HepG2 (cell line): ENCODE data around the gene PSMB3. TPM values are rescaled to one million over a fixed set of nuclear protein-coding genes. Genes with fewer than 3 reads are reported as not detected.

Experiments
- ETV5 ChIP-seq: IDR thresholded peaks from 2 replicates; pipeline ENCODE4 v1.6.1; 2018; ENCODE audit warnings: missing biosample characterization, missing genetic modification reagents, inconsistent platforms, borderline replicate concordance
- EZH2 ChIP-seq: conservative IDR thresholded peaks from 2 replicates; pipeline ENCODE4 v1.6.1; 2012; ENCODE audit warnings: mild to moderate bottlenecking, low read depth, low read length, moderate library complexity
- MAFF ChIP-seq: IDR thresholded peaks from 2 replicates; pipeline ENCODE4 v1.6.1; 2011; ENCODE audit warnings: low read depth, low read length, improper control_type of control experiment
- MBD4 ChIP-seq: IDR thresholded peaks from 2 replicates; pipeline ENCODE4 v1.6.1; 2012; ENCODE audit warnings: low read length, inconsistent platforms, borderline replicate concordance
- SAP130 ChIP-seq: IDR thresholded peaks from 2 replicates; pipeline ENCODE4 v1.6.1; 2016; ENCODE audit warnings: low read depth
- SCMH1 ChIP-seq: sonication (generic); formaldehyde crosslinking; IDR thresholded peaks from 2 replicates; pipeline ENCODE4 v1.9.0; 2021; ENCODE audit warnings: missing genetic modification reagents, mild to moderate bottlenecking, borderline replicate concordance
- SNAPC2 ChIP-seq: sonication (generic); formaldehyde crosslinking; IDR thresholded peaks from 2 replicates; pipeline ENCODE4 v1.8.1; 2022; ENCODE audit warnings: mild to moderate bottlenecking, missing genetic modification reagents
- SP5 ChIP-seq: IDR thresholded peaks from 2 replicates; pipeline ENCODE4 v1.6.1; 2016; ENCODE audit warnings: low read depth, borderline replicate concordance
- TOPORS ChIP-seq: sonication (generic); formaldehyde crosslinking; IDR thresholded peaks from 2 replicates; pipeline ENCODE4 v1.8.0; 2023; ENCODE audit warnings: mild to moderate bottlenecking, missing genetic modification reagents
- ZBTB3 ChIP-seq: sonication (generic); formaldehyde crosslinking; IDR thresholded peaks from 2 replicates; pipeline ENCODE4 v1.4.0; 2020; ENCODE audit warnings: low read depth, mild to moderate bottlenecking, moderate library complexity, missing genetic modification reagents, borderline replicate concordance
- ZNF260 ChIP-seq: sonication (generic); formaldehyde crosslinking; IDR thresholded peaks from 2 replicates; pipeline ENCODE4 v1.4.0; 2020; ENCODE audit warnings: missing genetic modification reagents, low read depth, mild to moderate bottlenecking, borderline replicate concordance
- ZNF550 ChIP-seq: sonication (generic); formaldehyde crosslinking; IDR thresholded peaks from 2 replicates; pipeline ENCODE4 v1.4.0; 2020; ENCODE audit warnings: mild to moderate bottlenecking, missing genetic modification reagents, borderline replicate concordance
- ZNF749 ChIP-seq: sonication (generic); formaldehyde crosslinking; IDR thresholded peaks from 2 replicates; pipeline ENCODE4 v1.8.0; 2022; ENCODE audit warnings: mild to moderate bottlenecking, missing genetic modification reagents, moderate library complexity, borderline replicate concordance
- ZNF761 ChIP-seq: sonication (generic); formaldehyde crosslinking; conservative IDR thresholded peaks from 2 replicates; pipeline ENCODE4 v1.4.0; 2020; ENCODE audit warnings: mild to moderate bottlenecking, missing genetic modification reagents
- ZNF772 ChIP-seq: sonication (generic); formaldehyde crosslinking; IDR thresholded peaks from 2 replicates; pipeline ENCODE4 v1.5.0; 2020; ENCODE audit warnings: mild to moderate bottlenecking, missing genetic modification reagents
- polyA plus RNA-seq, 8 experiments: library from polyadenylated mRNA; depleted of rRNA in 3 of 8; stranded (reverse) in 7 of 8; unstranded in 1 of 8; fragments of >200 nt; fragmentation: Illumina TruSeq in 4 of 8; extraction: Trizol in 4 of 8; gene quantifications; 2 replicates each; pipeline versions ENCODE4 v1.2.1 to v1.2.3, GENCODE V29; 2011 to 2016; ENCODE audit warnings: low read depth in 4 of 8, missing spikeins in 1 of 8, mixed read lengths in 1 of 8; ENCODE audit not compliant: insufficient read depth in 1 of 8
- total RNA-seq, 5 experiments: library from RNA; depleted of rRNA; stranded (reverse); fragments of >200 nt; fragmentation: Illumina TruSeq; extraction: Trizol; gene quantifications; 2 replicates each; pipeline ENCODE4 v1.2.3, GENCODE V29; 2016; ENCODE audit warnings: low read depth in 1 of 5
- TF ChIP-seq, protein P1 (sequence below): sonication (generic); formaldehyde crosslinking; IDR thresholded peaks from 2 replicates; pipeline ENCODE4 v1.9.0; 2022; ENCODE audit warnings: missing genetic modification reagents, mild to moderate bottlenecking, borderline replicate concordance
- TF ChIP-seq, protein P2 (sequence below): sonication (generic); formaldehyde crosslinking; IDR thresholded peaks from 2 replicates; pipeline ENCODE4 v1.5.1; 2020; ENCODE audit warnings: missing genetic modification reagents, mild to moderate bottlenecking, borderline replicate concordance
- TF ChIP-seq, protein P3 (sequence below): sonication (generic); formaldehyde crosslinking; IDR thresholded peaks from 2 replicates; pipeline ENCODE4 v1.5.0; 2020; ENCODE audit warnings: missing genetic modification reagents
- TF ChIP-seq, protein P4 (sequence below): sonication (generic); formaldehyde crosslinking; IDR thresholded peaks from 2 replicates; pipeline ENCODE4 v1.4.0; 2020; ENCODE audit warnings: missing genetic modification reagents, borderline replicate concordance
- TF ChIP-seq, protein P5 (sequence below): IDR thresholded peaks from 2 replicates; pipeline ENCODE4 v1.6.1; 2016; ENCODE audit warnings: low read depth, control low read depth

PSMB3 gene
- total and polyA plus RNA-seq, 2 of the 13 experiments (the other 11 are each of a cell fraction or from before 2014, with no cell fraction given) = 366 to 517 TPM

- TF ChIP-seq, protein P1, sequence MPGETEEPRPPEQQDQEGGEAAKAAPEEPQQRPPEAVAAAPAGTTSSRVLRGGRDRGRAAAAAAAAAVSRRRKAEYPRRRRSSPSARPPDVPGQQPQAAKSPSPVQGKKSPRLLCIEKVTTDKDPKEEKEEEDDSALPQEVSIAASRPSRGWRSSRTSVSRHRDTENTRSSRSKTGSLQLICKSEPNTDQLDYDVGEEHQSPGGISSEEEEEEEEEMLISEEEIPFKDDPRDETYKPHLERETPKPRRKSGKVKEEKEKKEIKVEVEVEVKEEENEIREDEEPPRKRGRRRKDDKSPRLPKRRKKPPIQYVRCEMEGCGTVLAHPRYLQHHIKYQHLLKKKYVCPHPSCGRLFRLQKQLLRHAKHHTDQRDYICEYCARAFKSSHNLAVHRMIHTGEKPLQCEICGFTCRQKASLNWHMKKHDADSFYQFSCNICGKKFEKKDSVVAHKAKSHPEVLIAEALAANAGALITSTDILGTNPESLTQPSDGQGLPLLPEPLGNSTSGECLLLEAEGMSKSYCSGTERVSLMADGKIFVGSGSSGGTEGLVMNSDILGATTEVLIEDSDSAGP (CRISPR knock-in tag) = peak; percentile 90
- TF ChIP-seq, protein P2, sequence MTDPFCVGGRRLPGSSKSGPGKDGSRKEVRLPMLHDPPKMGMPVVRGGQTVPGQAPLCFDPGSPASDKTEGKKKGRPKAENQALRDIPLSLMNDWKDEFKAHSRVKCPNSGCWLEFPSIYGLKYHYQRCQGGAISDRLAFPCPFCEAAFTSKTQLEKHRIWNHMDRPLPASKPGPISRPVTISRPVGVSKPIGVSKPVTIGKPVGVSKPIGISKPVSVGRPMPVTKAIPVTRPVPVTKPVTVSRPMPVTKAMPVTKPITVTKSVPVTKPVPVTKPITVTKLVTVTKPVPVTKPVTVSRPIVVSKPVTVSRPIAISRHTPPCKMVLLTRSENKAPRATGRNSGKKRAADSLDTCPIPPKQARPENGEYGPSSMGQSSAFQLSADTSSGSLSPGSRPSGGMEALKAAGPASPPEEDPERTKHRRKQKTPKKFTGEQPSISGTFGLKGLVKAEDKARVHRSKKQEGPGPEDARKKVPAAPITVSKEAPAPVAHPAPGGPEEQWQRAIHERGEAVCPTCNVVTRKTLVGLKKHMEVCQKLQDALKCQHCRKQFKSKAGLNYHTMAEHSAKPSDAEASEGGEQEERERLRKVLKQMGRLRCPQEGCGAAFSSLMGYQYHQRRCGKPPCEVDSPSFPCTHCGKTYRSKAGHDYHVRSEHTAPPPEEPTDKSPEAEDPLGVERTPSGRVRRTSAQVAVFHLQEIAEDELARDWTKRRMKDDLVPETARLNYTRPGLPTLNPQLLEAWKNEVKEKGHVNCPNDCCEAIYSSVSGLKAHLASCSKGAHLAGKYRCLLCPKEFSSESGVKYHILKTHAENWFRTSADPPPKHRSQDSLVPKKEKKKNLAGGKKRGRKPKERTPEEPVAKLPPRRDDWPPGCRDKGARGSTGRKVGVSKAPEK (CRISPR knock-in tag) = no peak
- peak; percentile 92 for TF ChIP-seq SAP130 (CRISPR knock-in tag)
- TF ChIP-seq SNAPC2 = peak; percentile 83; the same call in 1 of the 2 replicates
- TF ChIP-seq, protein P3, sequence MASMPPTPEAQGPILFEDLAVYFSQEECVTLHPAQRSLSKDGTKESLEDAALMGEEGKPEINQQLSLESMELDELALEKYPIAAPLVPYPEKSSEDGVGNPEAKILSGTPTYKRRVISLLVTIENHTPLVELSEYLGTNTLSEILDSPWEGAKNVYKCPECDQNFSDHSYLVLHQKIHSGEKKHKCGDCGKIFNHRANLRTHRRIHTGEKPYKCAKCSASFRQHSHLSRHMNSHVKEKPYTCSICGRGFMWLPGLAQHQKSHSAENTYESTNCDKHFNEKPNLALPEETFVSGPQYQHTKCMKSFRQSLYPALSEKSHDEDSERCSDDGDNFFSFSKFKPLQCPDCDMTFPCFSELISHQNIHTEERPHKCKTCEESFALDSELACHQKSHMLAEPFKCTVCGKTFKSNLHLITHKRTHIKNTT = no peak
- TF ChIP-seq, protein P4, sequence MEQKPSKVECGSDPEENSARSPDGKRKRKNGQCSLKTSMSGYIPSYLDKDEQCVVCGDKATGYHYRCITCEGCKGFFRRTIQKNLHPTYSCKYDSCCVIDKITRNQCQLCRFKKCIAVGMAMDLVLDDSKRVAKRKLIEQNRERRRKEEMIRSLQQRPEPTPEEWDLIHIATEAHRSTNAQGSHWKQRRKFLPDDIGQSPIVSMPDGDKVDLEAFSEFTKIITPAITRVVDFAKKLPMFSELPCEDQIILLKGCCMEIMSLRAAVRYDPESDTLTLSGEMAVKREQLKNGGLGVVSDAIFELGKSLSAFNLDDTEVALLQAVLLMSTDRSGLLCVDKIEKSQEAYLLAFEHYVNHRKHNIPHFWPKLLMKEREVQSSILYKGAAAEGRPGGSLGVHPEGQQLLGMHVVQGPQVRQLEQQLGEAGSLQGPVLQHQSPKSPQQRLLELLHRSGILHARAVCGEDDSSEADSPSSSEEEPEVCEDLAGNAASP (CRISPR knock-in tag) = peak; percentile 48; the same call in 1 of the 2 replicates
- no peak for TF ChIP-seq EZH2
- TF ChIP-seq, protein P5, sequence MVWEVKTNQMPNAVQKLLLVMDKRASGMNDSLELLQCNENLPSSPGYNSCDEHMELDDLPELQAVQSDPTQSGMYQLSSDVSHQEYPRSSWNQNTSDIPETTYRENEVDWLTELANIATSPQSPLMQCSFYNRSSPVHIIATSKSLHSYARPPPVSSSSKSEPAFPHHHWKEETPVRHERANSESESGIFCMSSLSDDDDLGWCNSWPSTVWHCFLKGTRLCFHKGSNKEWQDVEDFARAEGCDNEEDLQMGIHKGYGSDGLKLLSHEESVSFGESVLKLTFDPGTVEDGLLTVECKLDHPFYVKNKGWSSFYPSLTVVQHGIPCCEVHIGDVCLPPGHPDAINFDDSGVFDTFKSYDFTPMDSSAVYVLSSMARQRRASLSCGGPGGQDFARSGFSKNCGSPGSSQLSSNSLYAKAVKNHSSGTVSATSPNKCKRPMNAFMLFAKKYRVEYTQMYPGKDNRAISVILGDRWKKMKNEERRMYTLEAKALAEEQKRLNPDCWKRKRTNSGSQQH (CRISPR knock-in tag) = 0 out of 2 replicates have a peak, but pooled peaks have one; percentile 64
- TF ChIP-seq ZNF550 (CRISPR knock-in tag) = no peak; the same call in 1 of the 2 replicates
- no peak for TF ChIP-seq ZNF749 (CRISPR knock-in tag)
- TF ChIP-seq MAFF = no peak
- 0 out of 2 replicates have a peak, but pooled peaks have one; percentile 51 for TF ChIP-seq ZNF761 (CRISPR knock-in tag)
- TF ChIP-seq MBD4 = no peak
- TF ChIP-seq TOPORS (CRISPR knock-in tag) = peak; percentile 71; the same call in 1 of the 2 replicates
- no peak for TF ChIP-seq ZNF260
- TF ChIP-seq ETV5 (CRISPR knock-in tag) = peak; percentile 63; the same call in 1 of the 2 replicates
- TF ChIP-seq ZNF772 (CRISPR knock-in tag) = peak; percentile 74; the same call in 1 of the 2 replicates
- no peak for TF ChIP-seq SCMH1
- no peak for TF ChIP-seq ZBTB3 (CRISPR knock-in tag)
- TF ChIP-seq SP5 (CRISPR knock-in tag) = peak; percentile 92
Measured at GRCh38 chr17:38730526-38731379, 21.8 kb upstream of the PSMB3 start (continued).
